B cell (primary cell): ENCODE data around the gene KIF26B. TPM values are rescaled to one million over a fixed set of nuclear protein-coding genes. Genes with fewer than 3 reads are reported as not detected.

Experiments used
- ATAC-seq: fragments of 200-7000 bp; cut with Tn5 transposase; one replicate; pipeline ENCODE4 v1.10.0; 2021; ENCODE audit warnings: low read depth, mild to moderate bottlenecking, moderate number of reproducible peaks, moderate library complexity
- CTCF ChIA-PET: fragments of 350-600 bp; sonication (Branson Sonifier 250); formaldehyde crosslinking; loops from one replicate; lab custom pipeline; 2021; ENCODE audit warnings: antibody characterized with exemption, inconsistent platforms; lab: Charles Lee
- POLR2A ChIA-PET: fragments of 350-600 bp; sonication (Branson Sonifier 250); formaldehyde crosslinking; loops from one replicate; lab custom pipeline; 2021; ENCODE audit warnings: antibody characterized with exemption; lab: Charles Lee
- DNase-seq: peaks from one replicate; pipeline ENCODE4 v3.0.0; 2013
- H2AFZ ChIP-seq: 2 replicates; pipeline ENCODE4 v1.6.1; 2012; ENCODE audit warnings: mild to moderate bottlenecking, low read depth, low read length; ENCODE audit not compliant: insufficient read depth, poor library complexity, severe bottlenecking
- H3K27ac ChIP-seq, 2 donors: 1 replicate in 1 of 2; 2 replicates in 1 of 2; pipeline ENCODE4 v1.5.1; 2012 to 2013; ENCODE audit warnings: low read length in 2 of 2, mild to moderate bottlenecking in 2 of 2, moderate library complexity in 1 of 2
- H3K27me3 ChIP-seq, 4 experiments: fragments of 200-600 bp in 1 of 4; sonication (generic) in 1 of 4; replicated peaks in 1 of 4; 1 replicate in 2 of 4; 2 replicates in 2 of 4; pipeline versions ENCODE4 v1.6.1 to v1.7.0; 2013 to 2016; ENCODE audit warnings: low read length in 3 of 4, mild to moderate bottlenecking in 2 of 4, mixed read lengths in 1 of 4, moderate library complexity in 1 of 4; ENCODE audit not compliant: insufficient read depth in 4 of 4, control insufficient read depth in 3 of 4; ENCODE audit errors: control extremely low read depth in 1 of 4
- H3K36me3 ChIP-seq, 2 experiments: replicated peaks in 1 of 2; 1 replicate in 1 of 2; 2 replicates in 1 of 2; pipeline versions ENCODE4 v1.6.1 to v1.7.1; 2013; ENCODE audit warnings: low read length in 1 of 2; ENCODE audit not compliant: insufficient read depth in 2 of 2, control insufficient read depth in 1 of 2; ENCODE audit errors: control extremely low read depth in 1 of 2, extremely low read depth in 1 of 2
- H3K4me1 ChIP-seq, 2 donors: fragments of 200-600 bp in 1 of 2; sonication (generic) in 1 of 2; 1 replicate in 1 of 2; 2 replicates in 1 of 2; pipeline versions ENCODE4 v1.5.1 to v1.6.1; 2013 to 2017; ENCODE audit warnings: low read length in 2 of 2; ENCODE audit not compliant: control insufficient read depth in 2 of 2, insufficient read depth in 2 of 2
- H3K4me2 ChIP-seq: replicated peaks from 2 replicates; pipeline ENCODE3; 2012; ENCODE audit warnings: mild to moderate bottlenecking, low read depth, low read length; ENCODE audit not compliant: poor library complexity, severe bottlenecking
- H3K4me3 ChIP-seq, 5 experiments: fragments of 200-600 bp in 1 of 5; sonication (generic) in 1 of 5; 1 replicate in 3 of 5; 2 replicates in 2 of 5; pipeline versions ENCODE4 v1.5.1 to v1.7.0; 2011 to 2016; ENCODE audit warnings: low read length in 4 of 5, mild to moderate bottlenecking in 4 of 5, low read depth in 2 of 5, control low read depth in 1 of 5, moderate library complexity in 1 of 5; ENCODE audit not compliant: insufficient read depth in 1 of 5; ENCODE audit errors: control extremely low read depth in 1 of 5, extremely low read depth in 1 of 5
- H3K79me2 ChIP-seq: fragments of 200-600 bp; sonication (generic); one replicate; pipeline ENCODE4 v1.6.0; 2016; ENCODE audit warnings: low read length; ENCODE audit not compliant: control insufficient read depth, insufficient read depth
- H3K9ac ChIP-seq: fragments of 200-600 bp; sonication (generic); 2 replicates; pipeline ENCODE4 v1.6.1; 2017; ENCODE audit warnings: mild to moderate bottlenecking, low read length, moderate library complexity
- H3K9me3 ChIP-seq, 3 donors: one replicate each; pipeline versions ENCODE4 v1.6.1 to v1.7.1; 2013; ENCODE audit warnings: low read length in 2 of 3; ENCODE audit not compliant: control insufficient read depth in 2 of 3, insufficient read depth in 1 of 3; ENCODE audit errors: control extremely low read depth in 1 of 3
- H4K20me1 ChIP-seq: 2 replicates; pipeline ENCODE4 v1.6.0; 2012; ENCODE audit warnings: mild to moderate bottlenecking, low read length; ENCODE audit not compliant: insufficient read depth, control insufficient read depth, poor library complexity, severe bottlenecking
- H3K27ac Mint-ChIP-seq: one replicate; pipeline ENCODE4 v1.8.0; 2021; ENCODE audit warnings: mixed read lengths
- H3K27me3 Mint-ChIP-seq: one replicate; pipeline ENCODE4 v1.8.0; 2021; ENCODE audit warnings: mixed read lengths
- H3K4me1 Mint-ChIP-seq: one replicate; pipeline ENCODE4 v1.8.0; 2021; ENCODE audit warnings: mixed read lengths
- H3K4me3 Mint-ChIP-seq: one replicate; pipeline ENCODE4 v1.8.0; 2021; ENCODE audit warnings: mixed read lengths
- H3K9me3 Mint-ChIP-seq: one replicate; pipeline ENCODE4 v1.8.0; 2022; ENCODE audit warnings: mixed read lengths; ENCODE audit not compliant: insufficient read depth
- CTCF ChIP-seq: fragments of 200-600 bp; IDR thresholded peaks from one replicate; pipeline ENCODE4 v1.8.0; 2022; ENCODE audit warnings: antibody characterized with exemption, mild to moderate bottlenecking
- EZH2 ChIP-seq: IDR thresholded peaks from 2 replicates; pipeline ENCODE4 v1.6.1; 2012; ENCODE audit warnings: borderline replicate concordance, low read depth, mild to moderate bottlenecking, moderate library complexity, low read length; ENCODE audit not compliant: insufficient read depth, poor library complexity, severe bottlenecking
- WGBS: methylation state at CpG from one replicate; pipeline ENCODE4 v1.1.5; 2013; ENCODE audit warnings: missing lambda C conversion rate; ENCODE audit not compliant: insufficient coverage; 5-methylcytosine and 5-hydroxymethylcytosine counted together
- intact Hi-C: fragments of 100-400 bp; cut with micrococcal nuclease; formaldehyde crosslinking; loops from one replicate; pipeline ENCODE4 v1.10.0; 2022
- polyA plus RNA-seq: library from polyadenylated mRNA; depleted of rRNA; stranded (reverse); fragments of >200 nt; gene quantifications from 2 replicates; pipeline ENCODE4 v1.2.3, GENCODE V29; 2012
- total RNA-seq, 2 donors: library from RNA; stranded (reverse); fragments of 120-200 nt in 1 of 2; gene quantifications; 1 replicate in 1 of 2; 2 replicates in 1 of 2; pipeline versions ENCODE4 v1.2.3 to v1.2.4, GENCODE V29; 2013 to 2022

KIF26B gene
- total and polyA plus RNA-seq, 2 donors (not counting 1 experiment from before 2014, with no cell fraction given), result 0.62 TPM; not detected in 1

- Mint-ChIP-seq H3K4me1 (peaks cover 6% of the 10 kb centered on the region), H3K4me3 (no peak overlapping the region), H3K9me3 (no peaks in the 10 kb centered on the region), H3K27me3 (peaks cover 13% of the 10 kb centered on the region), H3K27ac (no peak overlapping the region)
- H3K4me1 ChIP-seq, result no peaks in the 10 kb centered on the region
- H2AFZ ChIP-seq, result no peak overlapping the region
- intact Hi-C loops, result no loop called here
- POLR2A ChIA-PET, result no interaction called here
- DNase-seq (no peak), ATAC-seq (no peak)
- CTCF ChIA-PET, result no interaction called here
- no peaks in the 10 kb centered on the region for H4K20me1 ChIP-seq
- H3K9me3 ChIP-seq, result peaks cover 0 to 2% (median 0%) of the 10 kb centered on the region in 3 donors
- TF ChIP-seq EZH2 (no peak), CTCF (no peak)
- no peak overlapping the region for H3K4me2 ChIP-seq
- no peaks in the 10 kb centered on the region for H3K79me2 ChIP-seq
- H3K27me3 ChIP-seq, result peaks cover 0 to 5% (median 0%) of the 10 kb centered on the region in 4 experiments
- H3K27ac ChIP-seq, result no peak overlapping the region
- H3K36me3 ChIP-seq, result no peaks in the 10 kb centered on the region
- no peak overlapping the region for H3K4me3 ChIP-seq
- H3K9ac ChIP-seq, result no peak overlapping the region
- WGBS, result no CpG with 5 or more reads among the region's 4 CpGs
These were observed 497.3 kb downstream of the KIF26B start for GRCh38 chr1:245652116-245652515.

- no peak overlapping the region for H3K4me2 ChIP-seq
- ATAC-seq (no peak), DNase-seq (no peak)
- H3K27ac ChIP-seq, result no peak overlapping the region
- no peaks in the 10 kb centered on the region for H4K20me1 ChIP-seq
- Mint-ChIP-seq H3K27me3 (peaks cover 13% of the 10 kb centered on the region), H3K4me1 (peaks cover 6% of the 10 kb centered on the region), H3K9me3 (no peaks in the 10 kb centered on the region), H3K4me3 (no peak overlapping the region), H3K27ac (no peak overlapping the region)
- H2AFZ ChIP-seq, result no peak overlapping the region
- H3K4me3 ChIP-seq, result no peak overlapping the region
- H3K9me3 ChIP-seq, result peaks cover 0 to 2% (median 0%) of the 10 kb centered on the region in 3 donors
- no peaks in the 10 kb centered on the region for H3K79me2 ChIP-seq
- H3K4me1 ChIP-seq, result no peaks in the 10 kb centered on the region
- ChIA-PET POLR2A (no interaction called here), CTCF (no interaction called here)
- H3K27me3 ChIP-seq, result peaks cover 0 to 5% (median 0%) of the 10 kb centered on the region in 4 experiments
- intact Hi-C loops, result no loop called here
- no peak for TF ChIP-seq CTCF
- TF ChIP-seq EZH2, result no peak
- H3K36me3 ChIP-seq, result no peaks in the 10 kb centered on the region
- WGBS, result 59% methylated on average over 9 of the region's 17 CpGs
- no peak overlapping the region for H3K9ac ChIP-seq
These were observed 498.1 kb downstream of the KIF26B start for GRCh38 chr1:245652660-245653427.
